HG03442 (cell line): Measurements from ENCODE around the gene PRDX5.

Source experiments
- ATAC-seq: cut with Tn5 transposase; IDR thresholded peaks from one replicate; pipeline ENCODE4 v1.9.1; 2021; ENCODE audit warnings: mild to moderate bottlenecking, moderate library complexity; ENCODE audit not compliant: unreplicated experiment

PRDX5 gene

DNA sequence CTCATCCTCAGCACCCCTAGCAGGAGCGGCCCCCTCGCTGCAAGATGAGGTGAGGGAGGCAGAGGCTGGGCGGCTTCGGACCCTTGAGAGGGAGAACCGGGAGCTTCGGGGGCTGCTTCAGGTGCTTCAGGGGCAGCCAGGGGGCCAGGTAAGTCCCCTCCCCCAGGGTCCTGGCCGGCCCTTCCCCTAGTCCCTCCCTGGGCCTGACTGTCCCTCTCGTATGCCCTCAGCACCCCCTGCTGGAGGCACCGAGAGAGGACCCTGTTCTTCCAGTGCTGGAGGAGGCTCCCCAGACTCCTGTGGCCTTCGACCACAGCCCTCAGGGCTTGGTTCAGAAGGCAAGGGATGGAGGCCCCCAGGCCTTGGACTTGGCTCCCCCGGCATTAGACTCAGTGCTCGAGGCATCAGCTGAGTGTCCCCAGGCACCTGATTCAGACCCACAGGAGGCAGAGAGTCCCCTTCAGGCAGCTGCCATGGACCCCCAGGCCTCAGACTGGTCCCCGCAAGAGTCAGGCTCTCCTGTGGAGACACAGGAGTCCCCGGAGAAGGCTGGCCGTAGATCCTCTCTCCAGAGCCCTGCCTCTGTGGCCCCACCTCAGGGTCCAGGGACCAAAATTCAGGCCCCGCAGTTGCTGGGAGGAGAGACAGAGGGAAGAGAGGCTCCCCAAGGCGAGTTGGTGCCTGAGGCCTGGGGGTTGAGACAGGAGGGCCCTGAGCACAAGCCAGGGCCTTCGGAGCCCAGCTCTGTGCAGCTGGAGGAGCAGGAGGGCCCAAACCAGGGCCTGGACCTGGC, 26.0 kb downstream of the PRDX5 start:
- ATAC-seq, result no peak

DNA sequence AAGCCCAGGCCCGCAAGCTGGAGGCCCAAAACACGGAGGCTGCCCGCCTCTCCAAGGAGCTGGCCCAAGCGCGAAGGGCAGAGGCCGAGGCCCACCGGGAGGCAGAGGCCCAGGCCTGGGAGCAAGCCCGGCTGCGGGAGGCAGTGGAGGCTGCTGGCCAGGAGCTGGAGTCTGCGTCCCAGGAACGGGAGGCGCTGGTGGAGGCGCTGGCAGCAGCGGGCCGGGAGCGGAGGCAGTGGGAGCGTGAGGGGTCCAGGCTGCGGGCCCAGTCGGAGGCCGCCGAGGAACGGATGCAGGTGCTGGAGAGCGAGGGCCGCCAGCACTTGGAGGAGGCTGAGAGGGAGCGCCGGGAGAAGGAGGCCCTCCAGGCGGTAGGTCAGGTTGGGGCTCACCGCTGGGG, 26.9 kb downstream of the PRDX5 start:
- ATAC-seq, result no peak

DNA sequence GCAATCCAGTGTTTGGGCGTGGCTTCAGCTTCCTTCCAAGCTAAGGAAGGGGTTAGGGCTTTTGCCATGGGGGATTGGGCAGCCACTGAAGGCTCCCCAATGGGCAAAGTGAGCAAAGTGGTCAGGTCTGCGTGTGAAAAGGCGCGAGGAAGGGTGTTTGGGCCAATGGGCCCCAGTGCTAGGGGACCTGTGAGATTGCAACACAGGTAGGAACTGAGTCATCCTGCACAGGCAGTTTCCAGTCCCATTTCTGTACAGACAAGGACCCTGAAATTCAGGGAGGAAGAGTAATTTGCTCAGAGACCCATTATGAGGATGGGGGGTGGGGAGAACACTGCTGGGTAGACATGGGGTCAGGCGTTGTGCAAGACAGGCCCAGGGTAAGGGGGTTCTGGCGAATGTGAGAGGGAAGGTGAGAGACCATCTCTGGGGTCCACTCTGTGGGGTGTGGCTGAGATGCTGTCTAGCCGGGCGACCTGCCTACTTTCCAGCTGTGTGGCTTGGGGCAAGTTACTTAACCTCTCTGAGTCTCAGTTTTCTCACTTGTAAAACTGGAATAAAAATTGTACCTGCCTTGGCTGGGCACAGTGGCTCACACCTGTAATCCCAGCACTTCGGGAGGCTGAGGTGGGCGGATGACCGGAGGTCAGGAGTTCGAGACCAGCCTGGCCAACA, 29.4 kb downstream of the PRDX5 start:
- ATAC-seq, result no peak

DNA sequence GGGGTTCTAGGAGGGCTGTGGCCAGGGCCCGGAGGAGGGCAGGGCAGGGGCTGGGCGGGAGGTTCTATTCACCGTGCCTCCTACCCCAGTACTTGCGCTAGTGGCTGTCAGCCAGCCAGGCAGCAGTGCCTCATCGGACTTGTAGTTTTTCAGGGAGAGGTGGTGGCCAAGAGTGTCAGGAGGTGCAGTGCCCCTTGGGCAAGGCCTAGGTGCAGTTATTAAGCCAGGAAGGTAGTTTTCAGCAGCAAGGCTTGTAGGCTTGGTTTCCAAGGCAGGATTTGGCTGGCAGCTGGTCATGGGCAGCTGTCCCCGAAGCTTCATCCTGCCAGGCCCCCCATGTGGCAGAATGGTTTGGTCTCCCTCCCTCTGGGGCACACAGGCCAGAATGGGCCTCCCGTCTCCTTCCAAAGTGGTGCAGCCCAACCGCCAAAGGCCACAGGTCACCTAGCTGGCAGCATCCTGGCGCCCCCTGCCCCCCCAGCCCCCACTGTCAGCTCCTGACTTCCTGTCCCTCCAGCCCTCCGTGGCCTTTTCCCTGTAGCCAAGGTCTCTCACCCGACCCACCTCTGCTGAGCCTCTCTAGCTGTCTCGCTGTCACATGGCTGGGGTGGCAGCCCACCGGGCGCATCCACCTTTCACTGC, 30.6 kb downstream of the PRDX5 start:
- ATAC-seq, result no peak

DNA sequence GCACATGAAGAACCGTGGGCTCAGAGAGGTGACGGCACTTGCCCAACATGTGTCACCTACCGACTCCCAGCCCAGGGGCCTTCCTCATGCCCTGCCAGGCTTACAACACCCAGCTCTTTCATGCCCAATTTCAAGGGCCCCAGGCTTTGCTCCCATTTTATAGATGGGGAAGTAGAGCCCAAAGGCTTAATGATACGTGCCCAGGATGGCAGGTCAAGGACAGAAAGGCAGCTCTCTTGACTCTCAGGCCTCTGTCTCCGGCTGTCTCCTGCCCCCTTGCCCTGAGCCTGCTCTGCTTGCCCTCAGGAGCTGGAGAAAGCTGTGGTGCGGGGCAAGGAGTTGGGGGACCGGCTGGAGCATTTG, 31.1 kb downstream of the PRDX5 start:
- ATAC-seq, result no peak

DNA sequence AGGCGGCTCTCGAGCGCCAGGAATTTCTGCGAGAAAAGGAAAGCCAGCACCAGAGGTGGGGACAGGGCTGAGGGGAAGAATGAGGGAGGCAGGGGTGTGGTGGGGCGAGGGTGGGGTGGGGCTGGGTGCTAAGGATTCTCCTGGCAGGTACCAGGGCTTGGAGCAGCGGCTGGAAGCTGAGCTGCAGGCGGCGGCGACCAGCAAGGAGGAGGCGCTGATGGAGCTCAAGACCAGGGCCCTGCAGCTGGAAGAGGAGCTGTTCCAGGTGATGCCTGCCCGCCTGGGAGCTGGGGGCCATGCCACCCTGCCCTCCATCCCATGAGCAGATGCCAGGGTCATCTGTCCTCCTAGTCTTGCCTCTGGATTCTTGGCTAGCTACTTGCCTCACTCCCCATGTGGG, 31.5 kb downstream of the PRDX5 start:
- ATAC-seq, result no peak

DNA sequence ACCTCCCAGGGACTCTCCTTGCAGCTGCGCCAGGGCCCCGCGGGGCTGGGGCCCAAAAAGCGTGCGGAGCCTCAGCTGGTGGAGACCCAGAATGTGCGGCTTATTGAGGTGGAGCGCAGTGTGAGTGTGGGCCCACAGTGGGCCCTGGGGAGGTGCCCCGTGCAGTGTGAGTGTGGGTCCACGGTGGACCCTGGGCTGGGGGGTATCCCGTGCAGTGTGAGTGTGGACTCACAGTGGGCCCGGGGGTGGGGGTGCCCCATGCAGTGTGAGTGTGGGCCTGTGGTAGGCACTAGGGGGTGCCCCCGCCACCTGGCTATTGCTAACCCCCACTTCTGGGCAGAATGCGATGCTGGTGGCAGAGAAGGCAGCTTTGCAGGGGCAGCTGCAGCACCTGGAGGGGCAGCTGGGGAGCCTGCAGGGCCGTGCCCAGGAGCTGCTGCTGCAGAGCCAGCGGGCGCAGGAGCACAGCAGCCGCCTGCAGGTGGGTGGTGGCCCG, 33.3 kb downstream of the PRDX5 start:
- ATAC-seq, result no peak

DNA sequence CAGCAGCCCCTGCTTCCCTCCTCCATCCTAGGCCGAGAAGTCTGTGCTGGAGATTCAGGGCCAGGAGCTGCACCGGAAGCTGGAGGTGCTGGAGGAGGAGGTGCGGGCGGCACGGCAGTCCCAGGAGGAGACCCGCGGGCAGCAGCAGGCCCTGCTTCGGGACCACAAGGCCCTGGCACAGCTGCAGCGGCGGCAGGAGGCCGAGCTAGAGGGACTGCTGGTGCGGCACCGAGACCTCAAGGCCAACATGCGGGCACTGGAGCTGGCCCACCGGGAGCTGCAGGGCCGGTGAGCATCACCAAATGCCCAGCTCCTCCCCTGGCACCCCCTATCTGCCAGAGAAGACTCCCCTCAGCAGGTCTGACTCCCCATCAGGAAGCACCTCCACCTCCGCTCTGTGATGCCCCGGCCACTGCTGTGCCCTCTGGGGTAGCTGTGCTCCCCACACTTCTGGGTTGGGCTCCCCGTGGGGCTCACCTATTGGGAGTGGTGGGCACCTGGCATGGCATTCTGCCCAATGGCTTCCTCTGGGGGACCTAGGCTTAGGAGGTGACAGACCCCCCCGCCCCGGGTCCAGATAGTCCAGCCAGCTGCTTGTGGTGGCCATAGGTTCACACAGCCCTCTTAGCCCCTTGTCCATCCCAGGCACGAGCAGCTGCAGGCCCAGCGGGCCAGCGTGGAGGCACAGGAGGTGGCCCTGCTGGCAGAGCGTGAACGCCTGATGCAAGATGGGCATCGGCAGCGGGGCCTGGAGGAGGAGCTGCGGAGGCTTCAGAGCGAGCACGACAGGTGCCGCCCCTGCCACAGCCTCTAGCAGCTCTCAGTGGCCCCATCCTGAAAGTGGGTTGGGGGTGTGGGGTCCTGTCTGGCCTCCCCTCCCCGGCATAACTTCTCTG, 34.4 kb downstream of the PRDX5 start:
- ATAC-seq, result no peak

- ATAC-seq, result no peak
Measured at GRCh38 chr11:64352995-64353714, 35.2 kb downstream of the PRDX5 start.

GRCh38 chr11:64353715-64354506, 36.0 kb downstream of the PRDX5 start:
- no peak for ATAC-seq

GRCh38 chr11:64355078-64355940, 37.4 kb downstream of the PRDX5 start:
- no peak for ATAC-seq

GRCh38 chr11:64356498-64357411, 38.8 kb downstream of the PRDX5 start:
- no peak for ATAC-seq

GRCh38 chr11:64357446-64357845, 39.5 kb downstream of the PRDX5 start:
- ATAC-seq, result no peak

GRCh38 chr11:64357904-64358535, 40.1 kb downstream of the PRDX5 start:
- no peak for ATAC-seq

DNA sequence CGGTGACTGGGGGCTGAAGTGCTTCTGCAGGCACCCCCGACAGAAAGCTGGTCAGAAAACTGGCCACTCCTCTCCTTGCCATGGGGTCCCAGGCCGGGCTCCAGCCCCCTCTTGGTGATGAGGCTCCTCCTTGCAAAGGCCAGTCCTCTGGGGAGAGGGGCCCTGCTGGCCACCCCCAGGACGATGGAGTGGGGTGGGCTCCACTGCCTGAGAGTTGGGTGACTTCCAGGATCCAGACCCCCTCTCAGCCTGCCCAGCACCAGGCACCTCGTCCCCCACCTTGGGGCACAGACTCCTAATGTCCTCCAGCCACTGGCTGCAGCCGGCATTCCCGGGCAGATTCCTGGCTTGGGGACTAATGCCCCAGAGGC, 40.6 kb downstream of the PRDX5 start:
- ATAC-seq, result no peak

GRCh38 chr11:64358907-64359711, 41.2 kb downstream of the PRDX5 start, which contains the start of gene RPS6KA4:
TSS of gene RPS6KA4 (plus strand) at chr11:64359162. CDS start at chr11:64359236, 74 bp downstream.
- ATAC-seq, result peak; percentile 51
